H1 (cell line): ENCODE measurements around the gene MCC. TPM values are rescaled to one million over a fixed set of nuclear protein-coding genes. Genes with fewer than 3 reads are reported as not detected.
A peak's percentile ranks its signal among the peaks of the same experiment; 100 is the strongest.

ENCODE experiments used
- CTCF ChIA-PET: fragments of 300-600 bp; sonication (Branson Sonifier 250); formaldehyde crosslinking; loops from one replicate; lab custom pipeline; 2021; ENCODE audit not compliant: partially characterized antibody; lab: Charles Lee
- POLR2A ChIA-PET: fragments of 300-600 bp; sonication (Branson Sonifier 250); formaldehyde crosslinking; loops from one replicate; lab custom pipeline; 2021; ENCODE audit warnings: inconsistent platforms; ENCODE audit not compliant: partially characterized antibody; lab: Charles Lee
- DNase-seq, 2 experiments: peaks; one replicate each; pipeline versions ENCODE4 v3.0.0 to v3.0.0-alpha.2; 2010 to 2022; ENCODE audit warnings: low spot score in 2 of 2, low read depth in 1 of 2, mixed read lengths in 1 of 2
- FAIRE-seq: peaks from 2 replicates; lab custom pipeline; 2011; peaks lifted over from hg19 to GRCh38; lab: Jason Lieb, UNC
- H2AFZ ChIP-seq: 2 replicates; pipeline ENCODE4 v1.8.1; 2012; ENCODE audit warnings: low read length, inconsistent platforms
- H2AK5ac ChIP-seq: 2 replicates; pipeline ENCODE4 v1.6.1; 2013; ENCODE audit warnings: low read depth, low read length
- H2BK120ac ChIP-seq: replicated peaks from 2 replicates; pipeline ENCODE3; 2013; ENCODE audit warnings: low read depth, low read length, inconsistent platforms
- H2BK12ac ChIP-seq: 2 replicates; pipeline ENCODE4 v1.6.1; 2013; ENCODE audit warnings: low read depth, low read length
- H2BK15ac ChIP-seq: 2 replicates; pipeline ENCODE4 v1.6.1; 2013; ENCODE audit warnings: low read length
- H2BK20ac ChIP-seq: 2 replicates; pipeline ENCODE4 v1.6.1; 2013; ENCODE audit warnings: low read length
- H2BK5ac ChIP-seq: 2 replicates; pipeline ENCODE4 v1.6.1; 2013; ENCODE audit warnings: low read depth, low read length
- H3K14ac ChIP-seq: 2 replicates; pipeline ENCODE4 v1.6.1; 2013; ENCODE audit warnings: inconsistent platforms; ENCODE audit not compliant: insufficient read length
- H3K18ac ChIP-seq: 2 replicates; pipeline ENCODE4 v1.6.1; 2013; ENCODE audit warnings: low read length; ENCODE audit errors: extremely low read depth
- H3K23ac ChIP-seq: 2 replicates; pipeline ENCODE4 v1.6.1; 2013; ENCODE audit warnings: inconsistent platforms; ENCODE audit not compliant: insufficient read length
- H3K23me2 ChIP-seq: 2 replicates; pipeline ENCODE4 v1.6.1; 2013; ENCODE audit warnings: low read depth, low read length
- H3K27ac ChIP-seq: 2 replicates; pipeline ENCODE4 v1.6.1; 2011; ENCODE audit warnings: low read depth, low read length, inconsistent platforms
- H3K27me3 ChIP-seq, 4 experiments: replicated peaks in 1 of 4; 1 replicate in 1 of 4; 2 replicates in 3 of 4; pipeline versions ENCODE4 v1.6.1 to v1.8.1; 2011 to 2013; ENCODE audit warnings: low read length in 3 of 4, mild to moderate bottlenecking in 3 of 4, inconsistent platforms in 2 of 4, mixed read lengths in 2 of 4, moderate library complexity in 1 of 4; ENCODE audit not compliant: control insufficient read depth in 3 of 4, insufficient read depth in 3 of 4; ENCODE audit errors: extremely low read depth in 1 of 4
- H3K36me3 ChIP-seq, 4 experiments: 2 replicates each; pipeline versions ENCODE4 v1.6.1 to v1.8.1; 2011 to 2013; ENCODE audit warnings: mild to moderate bottlenecking in 4 of 4, low read length in 3 of 4, moderate library complexity in 2 of 4, control low read depth in 1 of 4, inconsistent platforms in 1 of 4; ENCODE audit not compliant: insufficient read depth in 4 of 4, control insufficient read depth in 2 of 4
- H3K4ac ChIP-seq: replicated peaks from 2 replicates; pipeline ENCODE3; 2013; ENCODE audit warnings: low read length, low read depth, mixed read lengths, inconsistent platforms; ENCODE audit not compliant: insufficient read length
- H3K4me1 ChIP-seq, 4 experiments: replicated peaks in 1 of 4; 1 replicate in 1 of 4; 2 replicates in 3 of 4; pipeline versions ENCODE4 v1.6.1 to v1.8.1; 2011 to 2013; ENCODE audit warnings: low read length in 3 of 4, inconsistent platforms in 2 of 4, mixed read lengths in 1 of 4; ENCODE audit not compliant: insufficient read depth in 4 of 4, control insufficient read depth in 3 of 4
- H3K4me2 ChIP-seq, 2 experiments: 2 replicates each; pipeline versions ENCODE4 v1.6.1 to v1.8.1; 2011 to 2013; ENCODE audit warnings: low read depth in 2 of 2, low read length in 2 of 2, control low read depth in 1 of 2, inconsistent platforms in 1 of 2, mild to moderate bottlenecking in 1 of 2; ENCODE audit not compliant: insufficient read depth in 1 of 2
- H3K4me3 ChIP-seq, 4 experiments: fragments of 200-600, 300-600 bp in 1 of 4; sonication (generic), shearing (Covaris generic), sonication (Bioruptor Twin) in 1 of 4; 2 replicates each; pipeline versions ENCODE4 v1.5.1 to v1.8.1; 2011 to 2016; ENCODE audit warnings: low read length in 4 of 4, low read depth in 3 of 4, control low read depth in 2 of 4, inconsistent platforms in 2 of 4, mild to moderate bottlenecking in 2 of 4, mixed read lengths in 1 of 4, moderate library complexity in 1 of 4; ENCODE audit not compliant: insufficient read depth in 2 of 4; ENCODE audit errors: extremely low read depth in 1 of 4
- H3K56ac ChIP-seq: replicated peaks from 2 replicates; pipeline ENCODE3; 2013; ENCODE audit warnings: low read depth, mild to moderate bottlenecking, mixed read lengths, low read length, inconsistent platforms; ENCODE audit not compliant: insufficient read length
- H3K79me1 ChIP-seq: 2 replicates; pipeline ENCODE4 v1.6.1; 2013; ENCODE audit warnings: low read depth, low read length, control low read depth
- H3K79me2 ChIP-seq, 2 experiments: 2 replicates each; pipeline versions ENCODE4 v1.6.1 to v1.8.1; 2012 to 2013; ENCODE audit warnings: low read length in 2 of 2, mild to moderate bottlenecking in 2 of 2, inconsistent platforms in 1 of 2; ENCODE audit not compliant: insufficient read depth in 2 of 2, control insufficient read depth in 1 of 2
- H3K9ac ChIP-seq, 4 experiments: replicated peaks in 1 of 4; 1 replicate in 1 of 4; 2 replicates in 3 of 4; pipeline versions ENCODE4 v1.6.1 to v1.8.1; 2011 to 2013; ENCODE audit warnings: low read depth in 3 of 4, low read length in 3 of 4, control low read depth in 2 of 4, mild to moderate bottlenecking in 2 of 4, moderate library complexity in 2 of 4, inconsistent platforms in 1 of 4; ENCODE audit errors: extremely low read depth in 1 of 4
- H3K9me3 ChIP-seq, 2 experiments: 2 replicates each; pipeline versions ENCODE4 v1.6.1 to v1.8.1; 2012 to 2013; ENCODE audit warnings: mild to moderate bottlenecking in 2 of 2, moderate library complexity in 2 of 2, control low read depth in 1 of 2, inconsistent platforms in 1 of 2, low read depth in 1 of 2, low read length in 1 of 2, mixed read lengths in 1 of 2; ENCODE audit not compliant: insufficient read depth in 2 of 2
- H4K20me1 ChIP-seq, 2 experiments: replicated peaks in 1 of 2; 2 replicates each; pipeline versions ENCODE3 to v1.8.1; 2011 to 2013; ENCODE audit warnings: inconsistent platforms in 2 of 2, low read length in 2 of 2, mild to moderate bottlenecking in 1 of 2; ENCODE audit not compliant: insufficient read depth in 2 of 2, control insufficient read depth in 1 of 2
- H4K5ac ChIP-seq: 2 replicates; pipeline ENCODE4 v1.6.1; 2013; ENCODE audit warnings: low read length, low read depth, mixed read lengths, inconsistent platforms; ENCODE audit not compliant: insufficient read length
- H4K8ac ChIP-seq: 2 replicates; pipeline ENCODE4 v1.8.0; 2013; ENCODE audit warnings: mild to moderate bottlenecking, moderate library complexity, low read length, inconsistent platforms; ENCODE audit not compliant: insufficient read depth; ENCODE audit errors: extremely low read depth
- H4K91ac ChIP-seq: replicated peaks from 2 replicates; pipeline ENCODE3; 2013; ENCODE audit warnings: low read length, mixed read lengths, inconsistent platforms; ENCODE audit not compliant: insufficient read length
- ASH2L ChIP-seq: fragments of 200-600, 300-600 bp; sonication (generic); IDR thresholded peaks from one replicate; pipeline ENCODE4 v1.7.1; 2017; ENCODE audit warnings: low read length
- CREB1 ChIP-seq: IDR thresholded peaks from 2 replicates; pipeline ENCODE4 v1.6.1; 2012; ENCODE audit warnings: inconsistent platforms
- WGBS, 2 experiments: shearing (Covaris generic) in 1 of 2; methylation state at CpG; one replicate each; pipeline versions ENCODE4 v1.1.6 to v1.1.7; 2013 to 2015; ENCODE audit warnings: low lambda C conversion rate in 2 of 2, mixed read lengths in 2 of 2, inconsistent platforms in 1 of 2, low coverage in 1 of 2, missing lambda C conversion rate in 1 of 2; ENCODE audit not compliant: insufficient replicate concordance in 2 of 2, insufficient coverage in 1 of 2, insufficient read length in 1 of 2; ENCODE audit errors: extremely low coverage in 1 of 2, missing lambda C conversion rate in 1 of 2; 5-methylcytosine and 5-hydroxymethylcytosine counted together
- polyA plus RNA-seq, 7 experiments: library from polyadenylated mRNA; depleted of rRNA in 3 of 7; stranded (reverse) in 5 of 7; unstranded in 2 of 7; fragments of >200 nt in 5 of 7; fragments of 200-250 nt in 2 of 7; gene quantifications; 1 replicate in 5 of 7; 2 replicates in 1 of 7; 4 replicates in 1 of 7; pipeline versions ENCODE4 v1.2.1 to v1.2.3, GENCODE V29; 2011 to 2013; ENCODE audit warnings: missing spikeins in 2 of 7, mixed read lengths in 2 of 7
- total RNA-seq: library from RNA; stranded (reverse); fragmentation: NEBNext Ultra II Directional; extraction: Animal tissue kit (Norgen Biotek cat#: 25700); gene quantifications from 2 replicates; pipeline ENCODE4 v1.2.1, GENCODE V29; 2021

The MCC gene
- total and polyA plus RNA-seq, 2 of the 8 experiments (the other 6 are each of a cell fraction or from before 2014, with no cell fraction given), result 2.6 to 18.3 TPM

- 41% methylated on average over 8 of the region's 8 CpGs; no CpG with 5 or more reads in 1 of the 2 experiments for WGBS, 2 experiments
- Histone ChIP-seq H3K36me3 (no peaks in the 10 kb centered on the region), H3K4me3 (no peak overlapping the region), H3K23ac (no peak overlapping the region), H3K79me1 (no peaks in the 10 kb centered on the region), H2BK20ac (no peak overlapping the region), H4K91ac (no peak overlapping the region), H3K9ac (no peak overlapping the region; a peak in 1 of 7 replicates), H3K14ac (no peak overlapping the region), H4K5ac (no peak overlapping the region), H4K20me1 (no peaks in the 10 kb centered on the region), H3K4me2 (peak overlapping the region; percentile 9 to 19; a peak in 2 of 4 replicates), H3K27ac (no peak overlapping the region), H2BK120ac (no peak overlapping the region), H3K79me2 (no peaks in the 10 kb centered on the region), H3K27me3 (no peaks in the 10 kb centered on the region), H2AFZ (no peak overlapping the region), H3K4me1 (peaks cover 5 to 36% (median 28%) of the 10 kb centered on the region in 4 experiments), H2AK5ac (no peak overlapping the region), H3K23me2 (no peaks in the 10 kb centered on the region), H3K9me3 (no peaks in the 10 kb centered on the region), H2BK12ac (no peak overlapping the region), H2BK15ac (no peak overlapping the region), H2BK5ac (no peak overlapping the region), H3K56ac (no peak overlapping the region), H3K18ac (no peak overlapping the region), H3K4ac (no peak overlapping the region), H4K8ac (no peak overlapping the region)
- POLR2A ChIA-PET, result interaction anchor here (1.6 kb wide), 1 partner anchor 19 kb away, joined by 4 read pairs; no protein-coding TSS in a partner anchor
- CTCF ChIA-PET, result interaction anchor here (2.0 kb wide), 1 partner anchor 13 kb away, joined by 9 read pairs; no protein-coding TSS in a partner anchor
- FAIRE-seq (no peak), DNase-seq (no peak)
- TF ChIP-seq CREB1 (no peak), ASH2L (peak; percentile 26)
These were observed 270.1 kb downstream of the MCC start for GRCh38 chr5:113218200-113218599.
